HG02981 (cell line): Measurements from ENCODE around the gene PRDM16.

ENCODE experiments used
- ATAC-seq: cut with Tn5 transposase; IDR thresholded peaks from one replicate; pipeline ENCODE4 v1.9.1; 2021; ENCODE audit warnings: mild to moderate bottlenecking, moderate library complexity; ENCODE audit not compliant: unreplicated experiment

PRDM16 gene

GRCh38 chr1:3401585-3402257 lies 332.7 kb downstream of the PRDM16 start:
- ATAC-seq, result no peak

DNA sequence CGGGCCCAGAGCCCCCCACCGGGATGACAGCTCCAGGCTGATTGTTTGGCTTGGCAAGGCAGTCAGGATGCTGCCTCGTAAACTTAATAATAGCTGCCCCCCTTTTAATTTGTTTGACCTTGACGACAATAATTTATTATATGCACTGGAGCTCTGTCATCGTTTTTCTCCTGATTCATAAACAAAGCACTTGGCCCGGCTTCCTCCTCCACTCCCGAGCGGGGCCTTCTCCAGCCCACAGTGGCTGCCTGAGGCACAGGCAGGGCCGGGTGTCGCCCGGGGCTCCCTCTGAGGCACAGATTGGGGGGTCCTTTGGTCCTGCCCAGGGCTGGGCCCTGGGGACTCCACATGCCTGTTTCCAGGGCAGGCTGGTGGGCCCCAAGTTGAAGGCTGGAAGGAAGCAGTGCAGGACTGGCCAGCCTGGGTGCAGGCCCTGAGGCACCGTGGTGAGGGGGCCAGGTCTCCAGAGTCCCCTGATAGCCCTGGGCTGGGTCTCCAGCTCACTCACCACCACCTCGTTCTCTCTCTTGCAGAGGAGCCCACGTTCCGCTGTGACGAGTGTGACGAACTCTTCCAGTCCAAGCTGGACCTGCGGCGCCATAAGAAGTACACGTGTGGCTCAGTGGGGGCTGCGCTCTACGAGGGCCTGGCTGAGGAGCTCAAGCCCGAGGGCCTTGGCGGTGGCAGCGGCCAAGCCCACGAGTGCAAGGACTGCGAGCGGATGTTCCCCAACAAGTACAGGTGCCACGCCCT lies 333.4 kb downstream of the PRDM16 start:
- ATAC-seq, result no peak

GRCh38 chr1:3403011-3403345 lies 334.0 kb downstream of the PRDM16 start:
- no peak for ATAC-seq

- no peak for ATAC-seq
These were observed 334.6 kb downstream of the PRDM16 start for GRCh38 chr1:3403388-3404231.

- ATAC-seq, result no peak
These were observed 335.3 kb downstream of the PRDM16 start for GRCh38 chr1:3404301-3404700.

GRCh38 chr1:3404801-3405200 lies 335.8 kb downstream of the PRDM16 start:
- no peak for ATAC-seq

DNA sequence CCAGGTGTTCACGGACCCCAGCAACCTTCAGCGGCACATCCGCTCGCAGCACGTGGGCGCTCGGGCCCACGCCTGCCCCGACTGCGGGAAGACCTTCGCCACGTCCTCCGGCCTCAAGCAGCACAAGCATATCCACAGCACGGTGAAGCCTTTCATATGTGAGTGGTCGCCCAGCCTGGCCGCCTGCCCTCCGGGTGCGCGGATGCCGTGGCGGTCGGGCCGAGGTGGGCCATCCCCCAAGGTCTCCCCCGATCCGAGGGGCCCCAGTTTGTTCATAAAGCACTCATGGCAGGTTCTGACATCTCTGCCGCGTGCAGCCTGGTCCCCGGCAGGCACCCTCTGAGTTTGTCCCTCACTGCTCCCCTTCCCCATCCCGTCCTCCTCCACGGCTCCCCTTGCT lies 336.5 kb downstream of the PRDM16 start:
- ATAC-seq, result no peak

DNA sequence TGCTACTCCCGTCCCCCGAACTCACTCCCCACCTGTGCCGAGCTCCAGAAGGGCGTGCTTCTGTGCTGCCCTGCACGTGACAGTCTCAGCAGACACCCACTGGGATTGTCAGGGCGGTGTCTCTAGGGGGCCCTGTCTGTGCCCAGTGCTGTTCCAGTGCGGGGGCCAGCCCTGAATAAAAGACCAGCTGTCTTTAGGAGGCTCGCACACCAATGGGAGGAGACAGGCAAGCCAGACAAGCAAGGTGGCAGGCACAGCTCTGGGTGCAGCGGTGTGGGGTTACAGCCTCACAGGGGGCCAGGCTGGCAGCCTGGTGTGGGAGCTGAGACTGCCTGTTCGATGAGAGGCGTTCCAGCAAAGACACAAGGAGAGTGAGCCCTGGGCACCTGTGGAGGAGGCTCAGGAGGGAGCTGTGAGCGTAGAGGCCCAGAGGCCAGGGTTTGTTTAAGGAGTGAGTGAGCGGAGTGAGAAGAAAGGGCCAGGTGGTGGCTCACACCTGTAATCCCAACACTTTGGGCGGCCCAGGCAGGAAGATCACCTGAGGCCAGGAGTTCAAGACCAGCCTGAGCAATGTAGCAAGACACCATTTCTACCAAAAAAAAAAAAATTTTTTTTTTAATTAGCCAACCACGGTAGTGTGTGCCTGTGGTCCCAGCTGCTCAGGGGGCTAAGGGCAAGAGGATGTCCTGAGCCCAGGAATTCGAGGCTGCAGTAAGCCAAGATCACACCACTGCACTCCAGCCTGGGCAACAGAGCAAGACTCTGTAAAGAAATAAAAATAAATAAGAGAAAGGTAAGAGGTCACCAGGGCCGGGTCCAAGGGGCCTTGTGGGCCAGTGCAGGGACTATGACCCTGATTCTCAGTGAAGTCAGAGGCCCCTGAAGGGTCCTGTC lies 337.2 kb downstream of the PRDM16 start:
- ATAC-seq, result no peak

DNA sequence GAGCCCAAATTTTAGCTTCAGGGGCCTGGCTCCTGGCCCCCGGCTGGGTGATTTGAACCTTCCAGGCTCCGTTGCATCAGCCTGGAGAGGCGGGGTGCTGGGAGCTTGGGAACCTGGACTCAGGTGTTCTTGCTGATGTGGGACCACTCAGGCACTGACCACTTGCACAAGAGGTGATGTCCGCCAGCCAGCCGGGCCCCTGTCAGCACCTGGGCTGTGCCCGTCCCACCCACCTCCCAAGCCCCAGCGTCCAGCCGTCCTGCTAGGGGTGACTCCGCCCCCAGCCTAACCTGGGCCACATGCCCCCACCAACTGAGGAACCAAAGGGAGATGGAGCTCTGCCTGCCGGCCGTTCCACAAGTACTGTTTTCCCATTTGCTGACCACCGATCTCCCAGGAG lies 338.0 kb downstream of the PRDM16 start:
- no peak for ATAC-seq

DNA sequence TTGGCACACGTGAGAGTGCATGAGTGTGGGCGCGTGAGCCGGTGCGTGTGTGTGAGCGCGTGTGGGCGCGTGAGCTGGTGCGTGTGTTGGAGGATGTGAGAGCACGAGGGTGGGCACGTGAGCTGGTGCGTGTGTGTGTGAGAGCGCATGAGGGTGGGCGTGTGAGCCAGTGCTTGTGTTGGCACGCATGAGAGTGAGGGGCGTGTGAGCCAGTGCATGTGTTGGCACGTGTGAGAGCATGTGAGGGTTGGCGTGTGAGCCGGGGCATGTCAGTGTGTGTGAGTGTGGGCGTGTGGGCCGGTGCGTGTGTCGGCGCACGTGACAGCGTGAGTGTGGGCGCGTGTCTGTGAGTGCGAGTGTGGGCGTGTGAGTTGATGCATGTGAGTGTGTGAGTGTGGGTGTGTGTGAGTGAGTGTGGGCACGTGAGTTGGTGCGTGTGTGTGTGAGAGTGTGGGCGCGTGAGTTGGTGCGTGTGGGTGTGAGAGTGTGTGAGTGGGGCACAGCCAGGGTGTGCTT lies 339.8 kb downstream of the PRDM16 start:
- ATAC-seq, result no peak

DNA sequence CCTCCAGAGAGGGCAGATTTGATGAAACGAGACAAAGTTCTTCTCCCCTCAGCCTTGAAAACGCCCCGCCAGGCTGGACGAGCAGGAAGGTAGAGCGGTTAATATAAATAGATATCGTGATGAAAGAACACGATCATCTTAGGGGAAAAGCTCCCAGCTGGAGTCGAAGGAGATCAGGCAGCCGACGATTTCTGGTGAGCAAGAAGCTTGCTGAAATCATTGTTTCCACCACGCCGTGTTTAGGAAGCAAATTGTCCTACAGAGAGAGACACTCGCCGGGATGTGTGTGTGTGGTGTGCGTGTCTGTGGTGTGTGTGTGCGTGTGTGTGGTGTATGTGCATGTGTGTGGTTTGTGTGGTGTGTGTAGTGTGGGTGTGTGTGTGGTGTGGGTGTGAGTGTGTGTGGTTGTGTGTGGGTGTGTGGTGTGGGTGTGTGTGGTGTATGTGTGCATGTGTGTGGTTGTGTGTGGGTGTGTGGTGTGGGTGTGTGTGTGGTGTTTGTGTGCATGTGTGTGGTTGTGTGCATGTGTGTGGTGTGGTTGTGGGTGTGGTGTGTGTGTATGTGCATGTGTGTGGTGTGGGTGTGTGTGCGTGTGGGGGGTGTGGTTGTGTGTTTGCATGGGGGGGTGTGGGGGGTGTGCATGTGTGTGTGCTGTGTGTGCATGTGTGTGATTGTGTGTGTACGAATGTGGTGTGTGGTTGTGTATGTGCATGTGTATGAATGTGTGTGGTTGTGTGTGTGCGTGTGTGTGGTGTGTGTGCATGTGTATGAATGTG lies 340.6 kb downstream of the PRDM16 start:
- ATAC-seq, result no peak

DNA sequence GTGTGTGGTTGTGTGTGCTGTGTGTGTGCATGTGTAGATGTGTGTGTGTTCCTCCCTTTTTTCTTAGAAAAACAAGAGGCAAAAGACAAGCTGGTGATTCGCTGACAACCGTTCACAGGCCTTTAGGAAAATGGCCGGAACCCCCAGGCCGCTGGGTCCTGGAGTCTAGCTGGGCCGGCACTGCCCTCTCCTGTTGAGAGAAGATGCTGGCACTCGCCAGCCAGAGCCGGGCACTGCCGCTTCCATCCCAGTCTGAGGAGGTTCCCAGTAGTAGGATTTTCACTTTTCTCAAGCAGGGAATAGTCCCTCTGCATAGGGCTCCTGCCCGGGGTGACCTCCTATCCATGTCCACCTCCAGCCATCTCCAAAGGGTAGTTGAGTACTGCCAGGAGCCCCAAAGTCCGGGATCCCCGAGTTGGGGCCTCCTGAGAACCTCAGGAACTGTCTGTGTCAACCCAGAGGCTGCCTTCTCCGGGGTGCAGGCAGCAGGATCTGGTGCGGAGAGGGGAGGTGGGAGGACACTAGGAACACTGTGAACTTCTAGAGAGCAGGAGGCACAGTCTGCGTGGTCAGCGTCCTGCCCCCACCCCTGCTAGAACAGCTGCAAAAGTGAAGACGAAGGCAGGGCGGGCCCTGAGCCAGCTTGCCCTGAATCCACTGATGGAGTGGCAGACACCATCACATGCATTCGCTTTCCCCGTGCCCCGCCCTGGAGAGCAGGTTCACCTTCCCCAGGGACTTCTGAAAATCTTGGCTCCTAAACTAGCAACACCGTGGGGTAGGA lies 341.3 kb downstream of the PRDM16 start:
- no peak for ATAC-seq

- ATAC-seq, result no peak
These were observed 342.8 kb downstream of the PRDM16 start for GRCh38 chr1:3411806-3412205.

DNA sequence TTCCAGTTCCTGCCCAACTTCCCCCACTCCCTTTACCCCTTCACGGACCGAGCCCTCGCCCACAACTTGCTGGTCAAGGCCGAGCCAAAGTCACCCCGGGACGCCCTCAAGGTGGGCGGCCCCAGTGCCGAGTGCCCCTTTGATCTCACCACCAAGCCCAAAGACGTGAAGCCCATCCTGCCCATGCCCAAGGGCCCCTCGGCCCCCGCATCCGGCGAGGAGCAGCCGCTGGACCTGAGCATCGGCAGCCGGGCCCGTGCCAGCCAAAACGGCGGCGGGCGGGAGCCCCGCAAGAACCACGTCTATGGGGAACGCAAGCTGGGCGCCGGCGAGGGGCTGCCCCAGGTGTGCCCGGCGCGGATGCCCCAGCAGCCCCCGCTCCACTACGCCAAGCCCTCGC lies 343.4 kb downstream of the PRDM16 start:
- ATAC-seq, result no peak

- no peak for ATAC-seq
These were observed 345.1 kb downstream of the PRDM16 start for GRCh38 chr1:3413975-3414710.

GRCh38 chr1:3415260-3416090 lies 346.5 kb downstream of the PRDM16 start:
- no peak for ATAC-seq

DNA sequence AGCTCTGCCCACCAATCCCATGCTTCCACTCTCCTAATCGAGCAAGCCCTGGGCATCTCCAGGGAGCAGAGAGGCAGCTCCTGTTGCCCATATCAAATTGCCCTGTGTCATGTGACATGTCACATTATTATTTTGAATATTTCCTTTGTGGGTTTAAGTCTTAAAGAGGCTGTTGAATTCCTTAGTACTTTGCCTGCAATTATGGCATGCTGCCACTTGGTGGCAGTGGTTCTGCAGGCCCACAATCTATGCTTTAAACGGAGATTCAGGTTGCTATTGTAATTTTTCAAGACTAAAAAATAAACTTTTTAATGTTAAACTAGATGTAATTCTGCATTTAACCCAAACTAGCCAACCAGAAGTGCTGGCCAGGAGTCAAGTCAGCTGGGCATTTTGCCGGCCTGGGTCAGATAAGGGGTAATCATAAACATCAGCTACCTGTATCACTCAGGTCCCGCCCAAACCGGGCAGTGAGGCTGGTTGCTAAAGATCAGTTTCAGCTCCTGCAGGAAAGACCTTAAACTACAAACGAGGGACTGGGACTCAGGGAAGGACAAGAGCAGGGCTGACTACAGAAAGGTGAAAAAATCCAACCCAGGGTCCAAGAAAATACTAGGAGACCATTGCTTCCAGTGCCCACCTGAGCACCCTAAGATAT lies 348.2 kb downstream of the PRDM16 start:
- ATAC-seq, result no peak
